ENCODE measurements around the gene FDX1. TPM values are rescaled to one million over a fixed set of nuclear protein-coding genes. Genes with fewer than 3 reads are reported as not detected.
A peak's percentile ranks its signal among the peaks of the same experiment; 100 is the strongest.
"Not testable (repeated sequence)": the region's sequence is repeated elsewhere in the genome, so short reads cannot be mapped to it uniquely, and the experiment has no call there.

Gene FDX1
- total RNA-seq (2021), result 10.5 and 11.9 TPM in 2 replicates
- percentile 77 among the genes with signal in this experiment for Bru-seq, nascent RNA
- percentile 77 among the genes with signal in this experiment for BruChase-seq, experiment 1, labeled RNA remaining after a 2-hour chase
- percentile 77 among the genes with signal in this experiment for BruChase-seq, experiment 2, labeled RNA remaining after a 6-hour chase
- long read RNA-seq, transcript FDX1-201 (4 exons, 3,206 nt), result major isoform, 111 of 117 reads
- long read RNA-seq, partial matches to known transcripts, result 2 of 117 reads
- long read RNA-seq, other reads (novel, unspliced or antisense), result 4 of 117 reads

- Histone ChIP-seq H3K4me2 (peak within 1 kb of the TSS; percentile 92), H3F3A (ENCODE audit: insufficient read depth, low read depth) (peaks cover 18% of the 10 kb centered on the region), H3K36me3 (ENCODE audit: low read depth) (no peaks in the 10 kb centered on the region), H3K79me2 (ENCODE audit: low read depth) (peaks cover 46% of the 10 kb centered on the region), H3K4me1 (replicated peaks; ENCODE audit: insufficient read depth) (peaks cover 34% of the 10 kb centered on the region), H3K27ac (peak within 1 kb of the TSS; percentile 52), H3K4me3 (peak within 1 kb of the TSS; percentile 89), H3K9me3 (ENCODE audit: insufficient read depth, low read depth) (no peaks in the 10 kb centered on the region), H2AFZ (peak within 1 kb of the TSS; percentile 86), H3K9me2 (ENCODE audit: insufficient read depth) (no peaks in the 10 kb centered on the region), H4K20me1 (ENCODE audit: insufficient read depth) (peaks cover 14% of the 10 kb centered on the region; the same call in 1 of the 2 replicates), H3K27me3 (ENCODE audit: insufficient read depth, low read depth) (no peaks in the 10 kb centered on the region)
- intact Hi-C loops (cut with micrococcal nuclease; ENCODE audit: unreplicated experiment), result loop anchor here (2.0 to 10.0 kb wide), 4 partner anchors 53 to 1018 kb away; partner anchors contain the start of gene ZC3H12C
- BruUV-seq (replicated peaks), result no TSS peak
- DNase-seq, result peak; percentile 65 to 73
- TF ChIP-seq EZH2 (IDR thresholded peaks at IDR 0.05; ENCODE audit: low read depth) (no peak), CTCF (conservative IDR thresholded peaks at IDR 0.05) (no peak)
- ChIA-PET POLR2A (ENCODE audit: unreplicated experiment) (interaction anchor here (0.6 to 0.9 kb wide), 3 partner anchors 18 to 763 kb away, joined by 3 read pairs; no protein-coding TSS in a partner anchor), CTCF (interaction anchor here (0.7 kb wide), 1 partner anchor 231 kb away, joined by 3 read pairs; no protein-coding TSS in a partner anchor)
Measured at GRCh38 chr11:110429731-110430266, at the start of gene FDX1. Gene FDX1, plus strand, starts transcription at chr11:110429948. Its CDS starts 173 bp downstream, at chr11:110430121.

GRCh38 chr11:110380836-110381622, 48.7 kb upstream of the FDX1 start:
- Histone ChIP-seq H3F3A (ENCODE audit: insufficient read depth, low read depth) (no peaks in the 10 kb centered on the region), H3K4me3 (no peak overlapping the region), H4K20me1 (ENCODE audit: insufficient read depth) (no peaks in the 10 kb centered on the region), H3K9me3 (ENCODE audit: insufficient read depth, low read depth) (no peaks in the 10 kb centered on the region), H3K4me2 (no peak overlapping the region), H3K4me1 (replicated peaks; ENCODE audit: insufficient read depth) (peaks cover 25% of the 10 kb centered on the region), H3K79me2 (ENCODE audit: low read depth) (no peaks in the 10 kb centered on the region), H2AFZ (no peak overlapping the region), H3K9me2 (ENCODE audit: insufficient read depth) (no peaks in the 10 kb centered on the region), H3K27me3 (ENCODE audit: insufficient read depth, low read depth) (no peaks in the 10 kb centered on the region), H3K36me3 (ENCODE audit: low read depth) (no peaks in the 10 kb centered on the region), H3K27ac (no peak overlapping the region)
- TF ChIP-seq EZH2 (IDR thresholded peaks at IDR 0.05; ENCODE audit: low read depth) (no peak), CTCF (conservative IDR thresholded peaks at IDR 0.05) (no peak)
- no peak for DNase-seq
- no TSS peak for BruUV-seq (replicated peaks)
- intact Hi-C loops (cut with micrococcal nuclease; ENCODE audit: unreplicated experiment), result no loop called here
- CTCF ChIA-PET, result no interaction called here
- POLR2A ChIA-PET (ENCODE audit: unreplicated experiment), result no interaction called here

- H3K9me2 ChIP-seq (ENCODE audit: insufficient read depth); H2AFZ ChIP-seq; BruUV-seq (replicated peaks); H4K20me1 ChIP-seq (ENCODE audit: insufficient read depth); intact Hi-C loops (cut with micrococcal nuclease; ENCODE audit: unreplicated experiment); H3K27ac ChIP-seq; H3K9me3 ChIP-seq (ENCODE audit: insufficient read depth, low read depth); H3K79me2 ChIP-seq (ENCODE audit: low read depth); H3K36me3 ChIP-seq (ENCODE audit: low read depth); H3K27me3 ChIP-seq (ENCODE audit: insufficient read depth, low read depth); H3K4me3 ChIP-seq; H3F3A ChIP-seq (ENCODE audit: insufficient read depth, low read depth); POLR2A ChIA-PET (ENCODE audit: unreplicated experiment); DNase-seq; H3K4me1 ChIP-seq (replicated peaks; ENCODE audit: insufficient read depth); H3K4me2 ChIP-seq; CTCF ChIA-PET: not testable (repeated sequence)
Measured at GRCh38 chr11:110388231-110388630, 41.5 kb upstream of the FDX1 start.

Measured in PC-9 (cell line).